Choroid plexus epithelial cell (primary cell): ENCODE results near the gene DDO.

Experiments used
- DNase-seq: peaks from one replicate; pipeline ENCODE4 v3.0.0-alpha.2; 2010; ENCODE audit warnings: low read depth
- H3K4me3 ChIP-seq: 2 replicates; pipeline ENCODE4 v1.5.1; 2011; ENCODE audit warnings: low read depth, mild to moderate bottlenecking, control low read depth, low read length, moderate library complexity
- CTCF ChIP-seq: conservative IDR thresholded peaks from 2 replicates; pipeline ENCODE4 v1.5.1; 2011; ENCODE audit warnings: low read depth, mild to moderate bottlenecking, control low read depth, inconsistent platforms, low read length, moderate library complexity

DDO gene

DNA sequence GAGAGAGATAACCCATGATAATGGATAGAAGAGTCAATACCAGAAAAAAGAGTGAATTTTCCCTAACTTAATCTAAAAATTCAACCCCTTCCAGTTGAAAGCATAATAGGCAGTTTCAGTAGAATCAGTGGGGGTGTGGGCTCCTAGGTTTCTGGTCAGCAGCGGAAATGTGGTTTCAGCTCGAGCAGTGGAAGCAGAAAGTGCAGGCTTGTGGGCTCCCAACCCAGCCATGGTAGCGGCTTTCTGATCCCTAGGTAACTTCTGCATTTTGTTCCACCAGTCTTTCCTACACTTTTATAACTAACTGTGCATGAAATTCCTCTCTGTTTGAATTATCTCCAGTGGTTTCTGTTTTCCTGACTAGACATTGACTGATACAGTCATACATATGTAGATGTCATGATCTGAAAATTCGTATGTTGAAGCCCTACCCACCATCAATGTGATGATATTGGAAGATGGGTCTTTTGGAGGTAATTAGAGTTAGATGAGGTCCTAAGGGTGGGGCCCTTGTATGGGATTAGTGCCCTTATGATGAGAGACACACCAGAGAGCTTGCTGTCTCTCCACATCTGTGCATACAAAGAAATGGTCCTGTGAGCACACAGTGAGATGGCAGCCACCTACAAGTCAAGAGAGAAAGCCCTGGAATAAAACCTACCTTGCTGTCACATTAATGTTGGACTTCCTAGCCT, 6.5 kb upstream of the DDO start:
- no peak overlapping the region for H3K4me3 ChIP-seq
- no peak for TF ChIP-seq CTCF
- DNase-seq = no peak

DNA sequence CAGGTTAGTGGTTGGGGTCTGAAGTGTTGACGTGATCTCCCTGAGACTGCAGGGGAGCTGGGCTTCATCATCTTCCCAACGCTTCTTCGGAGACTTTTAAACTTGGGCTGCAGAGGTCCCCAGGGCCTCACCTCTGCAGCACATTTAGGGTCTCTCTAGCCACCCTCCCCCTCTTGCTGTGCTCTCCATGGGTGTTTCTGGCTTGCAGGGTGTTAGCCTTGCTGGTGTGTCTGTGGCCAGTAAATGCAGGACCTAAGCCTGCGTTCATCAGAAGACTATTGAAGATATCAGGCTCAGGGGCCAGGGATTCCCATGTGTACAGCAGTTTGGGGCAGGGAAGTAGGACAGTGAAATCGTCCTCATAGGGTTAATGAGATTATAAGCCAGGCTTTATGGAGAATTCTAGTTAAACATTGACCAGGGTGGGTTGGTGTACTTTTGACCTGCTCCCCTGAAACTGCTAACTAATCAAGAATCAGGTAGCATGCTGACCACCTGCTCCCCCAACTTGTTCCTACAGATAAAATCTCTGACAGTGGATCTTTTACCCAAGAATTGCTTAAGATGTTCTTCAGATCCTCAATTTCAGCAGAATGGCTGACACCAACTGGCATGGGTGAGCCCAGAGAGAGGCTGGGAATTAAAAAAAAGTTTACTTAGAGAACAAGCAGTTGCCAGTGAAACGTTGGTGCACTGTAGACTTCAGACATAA, 3.8 kb upstream of the DDO start:
- H3K4me3 ChIP-seq = no peak overlapping the region
- no peak for TF ChIP-seq CTCF
- DNase-seq = no peak

DNA sequence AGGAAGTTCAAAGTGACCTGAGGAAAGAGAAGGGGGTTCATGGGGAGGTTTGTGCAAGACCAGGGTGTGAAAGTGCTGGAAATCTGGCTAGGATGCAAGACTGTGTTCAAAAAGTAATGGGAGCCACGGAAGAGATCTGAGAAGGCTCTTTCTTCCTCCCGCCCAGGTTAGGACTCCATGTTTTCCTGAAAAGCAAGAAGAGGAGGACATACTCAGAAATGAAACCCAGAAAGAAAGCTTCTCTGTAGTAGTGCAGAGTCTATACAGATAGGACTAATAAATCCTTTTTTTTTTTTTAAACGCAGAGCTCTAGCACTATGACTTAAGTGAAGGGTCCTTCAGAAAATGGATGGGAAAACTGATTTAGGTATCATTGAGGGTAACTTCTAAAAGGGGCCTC, 3.2 kb upstream of the DDO start:
- DNase-seq = no peak
- no peak overlapping the region for H3K4me3 ChIP-seq
- no peak for TF ChIP-seq CTCF

DNA sequence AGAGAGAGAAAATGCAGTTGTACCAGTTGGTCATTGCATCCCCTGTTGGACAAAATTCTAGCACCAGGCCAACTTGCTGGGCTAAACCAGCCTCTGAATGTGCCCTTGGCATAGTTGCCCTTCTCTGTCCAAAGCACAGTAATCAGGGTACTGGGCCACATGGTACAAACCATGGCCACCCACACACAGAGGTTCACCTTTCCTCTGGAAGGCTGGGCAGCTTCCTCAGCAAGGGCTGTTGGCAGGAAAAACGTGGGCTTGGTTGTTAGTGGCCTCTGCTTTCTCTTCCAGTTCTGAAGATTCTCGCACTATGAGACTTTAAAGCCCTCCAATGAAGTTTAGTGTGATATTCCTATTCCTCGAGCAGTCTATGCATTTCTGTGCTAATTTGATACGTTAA, 706 bp downstream of the DDO start:
- no peak overlapping the region for H3K4me3 ChIP-seq
- no peak for DNase-seq
- TF ChIP-seq CTCF = no peak

GRCh38 chr6:110412360-110412759, 3.0 kb downstream of the DDO start:
- TF ChIP-seq CTCF = no peak

GRCh38 chr6:110410511-110410910, 4.9 kb downstream of the DDO start:
- no peak overlapping the region for H3K4me3 ChIP-seq
- no peak for DNase-seq
- no peak for TF ChIP-seq CTCF

More at GRCh38 chr6:110412360-110412759, 3.0 kb downstream of the DDO start:
- no peak for DNase-seq
- no peak overlapping the region for H3K4me3 ChIP-seq

DNA sequence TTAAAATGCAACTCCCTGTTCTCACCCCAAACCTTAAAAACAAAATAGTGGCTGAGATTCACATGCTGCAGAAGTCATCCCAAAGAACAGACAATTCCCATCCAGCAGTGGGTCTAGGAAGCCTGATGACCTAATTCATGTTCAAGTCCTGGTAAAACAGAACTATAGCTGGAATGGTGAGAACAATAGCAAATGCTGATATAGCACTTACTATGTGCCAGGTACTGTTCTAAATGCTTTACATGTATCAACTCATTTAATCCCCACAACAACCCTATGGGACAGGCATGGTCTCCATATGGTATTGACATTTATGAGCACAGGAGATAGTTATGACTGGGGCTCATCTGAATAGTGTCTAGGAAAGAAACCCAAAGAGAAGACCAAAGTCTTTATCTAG, 5.6 kb downstream of the DDO start:
- no peak overlapping the region for H3K4me3 ChIP-seq
- DNase-seq = no peak
- TF ChIP-seq CTCF = no peak
